Hypothalamus (tissue), 51 donors: ENCODE results near the gene STOM.
"Not testable (repeated sequence)": the region's sequence is repeated elsewhere in the genome, so short reads cannot be mapped to it uniquely, and the experiment has no call there.

Experiments used
- DNase-seq, 51 donors: peaks; one replicate each; lab custom pipeline; 2025; lab: John Stamatoyannopoulos, UW

STOM gene

GRCh38 chr9:121369595-121370265, at the start of gene STOM:
Gene STOM, minus strand, starts transcription at chr9:121370250. Its CDS starts 63 bp downstream, at chr9:121370187.
- peak in 14 of 51 donors; percentile 51 to 90 (median 78) for DNase-seq

GRCh38 chr9:121411993-121412392, 41.9 kb upstream of the STOM start:
- no peak for DNase-seq

GRCh38 chr9:121405899-121406298, 35.8 kb upstream of the STOM start:
- DNase-seq: no peak

- DNase-seq: no peak
Measured at GRCh38 chr9:121404906-121405305, 34.9 kb upstream of the STOM start.

GRCh38 chr9:121399883-121400607, 30.0 kb upstream of the STOM start:
- DNase-seq: peak in 2 of 51 donors; percentile 2 to 59

GRCh38 chr9:121399126-121399882, 29.3 kb upstream of the STOM start:
- DNase-seq: no peak

- DNase-seq: no peak
Measured at GRCh38 chr9:121398374-121398773, 28.3 kb upstream of the STOM start.

- DNase-seq: not testable (repeated sequence)
Measured at GRCh38 chr9:121397277-121397676, 27.2 kb upstream of the STOM start.

GRCh38 chr9:121395558-121395957, 25.5 kb upstream of the STOM start:
- DNase-seq: no peak

GRCh38 chr9:121394292-121394691, 24.2 kb upstream of the STOM start:
- DNase-seq: no peak

- DNase-seq: no peak
Measured at GRCh38 chr9:121393318-121393717, 23.3 kb upstream of the STOM start.

GRCh38 chr9:121390372-121390771, 20.3 kb upstream of the STOM start:
- DNase-seq: no peak

GRCh38 chr9:121388140-121388905, 18.3 kb upstream of the STOM start:
- no peak for DNase-seq

- DNase-seq: no peak
Measured at GRCh38 chr9:121386442-121387175, 16.6 kb upstream of the STOM start.

GRCh38 chr9:121383715-121384114, 13.7 kb upstream of the STOM start:
- DNase-seq: no peak

GRCh38 chr9:121380846-121381245, 10.8 kb upstream of the STOM start:
- no peak for DNase-seq

- DNase-seq: no peak
Measured at GRCh38 chr9:121376214-121376830, 6.3 kb upstream of the STOM start.

- DNase-seq: no peak
Measured at GRCh38 chr9:121373011-121373729, 3.1 kb upstream of the STOM start.
